SK-N-SH (cell line): Measurements from ENCODE around the gene SETBP1.

Experiments used
- CTCF ChIP-seq: fragments of 200-600 bp; sonication (generic); IDR thresholded peaks from 2 replicates; pipeline ENCODE4 v1.6.1; 2017; ENCODE audit warnings: antibody characterized with exemption, mild to moderate bottlenecking, moderate library complexity
- EP300 ChIP-seq, 2 experiments: IDR thresholded peaks; 2 replicates each; pipeline versions ENCODE4 v1.4.0 to v1.6.1; 2012; ENCODE audit warnings: borderline replicate concordance in 1 of 2, low read depth in 1 of 2, low read length in 1 of 2
- EZH2phosphoT487 ChIP-seq: fragments of 200-600 bp; sonication (generic); IDR thresholded peaks from 2 replicates; pipeline ENCODE4 v1.6.1; 2017; ENCODE audit warnings: low read depth, mixed run types, mild to moderate bottlenecking, antibody characterized with exemption, moderate library complexity, borderline replicate concordance
- MAX ChIP-seq: IDR thresholded peaks from 2 replicates; pipeline ENCODE4 v1.4.0; 2012; ENCODE audit warnings: low read depth
- MXI1 ChIP-seq: IDR thresholded peaks from 2 replicates; pipeline ENCODE4 v1.6.1; 2012; ENCODE audit warnings: mild to moderate bottlenecking, low read depth, low read length, improper control_type of control experiment
- POLR2AphosphoS5 ChIP-seq: IDR thresholded peaks from 2 replicates; pipeline ENCODE4 v1.6.1; 2012; ENCODE audit warnings: low read depth, low read length
- SIN3A ChIP-seq: IDR thresholded peaks from 2 replicates; pipeline ENCODE4 v1.6.1; 2012; ENCODE audit warnings: low read depth, mild to moderate bottlenecking, low read length, moderate library complexity, borderline replicate concordance
- TEAD4 ChIP-seq: IDR thresholded peaks from 2 replicates; pipeline ENCODE4 v1.4.0; 2012; ENCODE audit warnings: mild to moderate bottlenecking, borderline replicate concordance; ENCODE audit not compliant: insufficient read depth
- USF1 ChIP-seq: IDR thresholded peaks from 2 replicates; pipeline ENCODE4 v1.4.0; 2012; ENCODE audit warnings: low read depth, borderline replicate concordance
- ZBTB33 ChIP-seq: IDR thresholded peaks from 2 replicates; pipeline ENCODE4 v1.4.0; 2012; ENCODE audit warnings: low read depth, borderline replicate concordance

DNA sequence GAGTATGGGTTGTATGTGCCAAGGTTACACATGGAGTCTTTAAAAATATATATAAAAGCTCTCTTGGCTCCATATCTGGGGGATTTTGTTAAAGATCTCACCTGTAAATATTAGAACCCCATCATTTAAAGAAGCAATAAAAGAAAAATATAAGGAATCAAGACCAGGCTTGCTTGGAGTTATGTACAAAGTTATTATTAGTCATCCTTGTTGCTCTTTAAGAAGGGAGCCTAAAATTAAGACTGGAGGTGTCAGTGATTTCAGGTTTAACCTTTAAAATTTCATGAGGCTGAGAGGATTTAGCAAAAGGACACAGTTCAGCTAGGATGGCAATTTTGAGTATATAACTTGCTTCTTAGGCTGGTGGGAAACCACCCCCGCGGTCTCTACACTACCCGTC lies 181.4 kb downstream of the SETBP1 start:
- TF ChIP-seq SIN3A, result no peak
- no peak for TF ChIP-seq MAX
- no peak for TF ChIP-seq USF1
- no peak for TF ChIP-seq EP300 (IDR thresholded peaks at IDR 0.05; ENCODE audit: borderline replicate concordance in 1 of 2, low read depth in 1 of 2, low read length in 1 of 2)
- no peak for TF ChIP-seq EZH2phosphoT487
- TF ChIP-seq ZBTB33, result no peak
- no peak for TF ChIP-seq CTCF
- TF ChIP-seq MXI1, result no peak
- TF ChIP-seq TEAD4, result no peak
- no peak for TF ChIP-seq POLR2AphosphoS5
